ENCODE measurements around the gene COBLL1.

The COBLL1 gene

DNA sequence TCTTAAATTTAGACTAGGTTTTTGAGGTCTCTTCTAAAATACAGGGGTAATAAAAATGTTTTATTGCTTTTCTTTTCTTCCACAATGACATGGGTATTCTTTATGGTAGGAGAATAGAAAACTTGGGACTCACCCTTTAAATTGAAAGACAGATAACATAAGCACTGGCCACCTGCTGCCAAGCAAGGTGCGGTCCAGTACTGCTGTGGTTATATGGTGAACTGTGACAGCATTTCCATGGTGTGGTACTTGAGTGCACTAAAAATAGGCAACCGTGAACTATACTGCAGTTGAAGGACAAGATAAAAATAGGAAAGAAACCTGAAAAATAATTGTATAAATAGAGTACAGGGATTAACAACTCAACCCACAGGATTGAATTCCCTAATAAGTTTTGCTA lies 165.9 kb downstream of the COBLL1 start:
- Histone ChIP-seq H3K4me3 (ENCODE audit: low read depth, low read length) (no peak overlapping the region), H3K4me1 (ENCODE audit: control insufficient read depth, insufficient read depth, low read length) (peaks cover 9% of the 10 kb centered on the region; the same call in 1 of the 2 replicates), H3K9me3 (ENCODE audit: control insufficient read depth, insufficient read depth, low read depth, low read length) (no peaks in the 10 kb centered on the region), H3K27ac (ENCODE audit: extremely low read depth, low read depth, low read length) (no peak overlapping the region), H3K36me3 (ENCODE audit: control insufficient read depth in 2 of 2, insufficient read depth in 1 of 2, low read length in 2 of 2) (no peaks in the 10 kb centered on the region)
- CTCF ChIA-PET, result interaction anchor here (1.2 kb wide), 1 partner anchor 1508 kb away, joined by 4 read pairs; no protein-coding TSS in a partner anchor
- POLR2A ChIA-PET, result no interaction called here
- TF ChIP-seq, protein P1, sequence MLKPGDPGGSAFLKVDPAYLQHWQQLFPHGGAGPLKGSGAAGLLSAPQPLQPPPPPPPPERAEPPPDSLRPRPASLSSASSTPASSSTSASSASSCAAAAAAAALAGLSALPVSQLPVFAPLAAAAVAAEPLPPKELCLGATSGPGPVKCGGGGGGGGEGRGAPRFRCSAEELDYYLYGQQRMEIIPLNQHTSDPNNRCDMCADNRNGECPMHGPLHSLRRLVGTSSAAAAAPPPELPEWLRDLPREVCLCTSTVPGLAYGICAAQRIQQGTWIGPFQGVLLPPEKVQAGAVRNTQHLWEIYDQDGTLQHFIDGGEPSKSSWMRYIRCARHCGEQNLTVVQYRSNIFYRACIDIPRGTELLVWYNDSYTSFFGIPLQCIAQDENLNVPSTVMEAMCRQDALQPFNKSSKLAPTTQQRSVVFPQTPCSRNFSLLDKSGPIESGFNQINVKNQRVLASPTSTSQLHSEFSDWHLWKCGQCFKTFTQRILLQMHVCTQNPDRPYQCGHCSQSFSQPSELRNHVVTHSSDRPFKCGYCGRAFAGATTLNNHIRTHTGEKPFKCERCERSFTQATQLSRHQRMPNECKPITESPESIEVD (tag by site-specific recombination; IDR thresholded peaks at IDR 0.05), result peak; percentile 43; the same call in 1 of the 2 replicates
- TF ChIP-seq ZNF184 (tag by site-specific recombination; IDR thresholded peaks at IDR 0.05), result no peak

DNA sequence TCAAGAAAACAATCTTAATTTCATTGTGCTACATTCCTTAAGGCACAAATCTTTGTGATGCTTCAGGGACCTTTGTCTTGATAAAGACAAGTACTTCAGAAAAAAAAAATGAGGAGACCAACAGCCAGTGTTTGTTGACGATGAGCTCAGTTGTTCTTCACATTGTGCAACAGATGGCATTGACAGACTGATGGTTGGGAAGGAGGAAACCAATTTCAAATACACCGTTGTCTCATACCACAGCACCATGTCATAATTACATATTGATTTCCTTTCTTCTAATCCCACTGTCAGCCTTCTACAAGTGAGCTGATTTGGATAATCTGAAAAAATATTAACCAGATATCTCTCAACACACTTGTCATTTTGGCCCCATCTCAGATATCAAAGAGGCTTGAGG lies 166.6 kb downstream of the COBLL1 start:
- Histone ChIP-seq H3K27ac (ENCODE audit: extremely low read depth, low read depth, low read length) (no peak overlapping the region), H3K9me3 (ENCODE audit: control insufficient read depth, insufficient read depth, low read depth, low read length) (no peaks in the 10 kb centered on the region), H3K4me3 (ENCODE audit: low read depth, low read length) (no peak overlapping the region), H3K4me1 (ENCODE audit: control insufficient read depth, insufficient read depth, low read length) (peaks cover 9% of the 10 kb centered on the region; the same call in 1 of the 2 replicates), H3K36me3 (ENCODE audit: control insufficient read depth in 2 of 2, insufficient read depth in 1 of 2, low read length in 2 of 2) (no peaks in the 10 kb centered on the region)
- POLR2A ChIA-PET, result no interaction called here
- CTCF ChIA-PET, result interaction anchor here (1.2 kb wide), 1 partner anchor 1508 kb away, joined by 4 read pairs; no protein-coding TSS in a partner anchor
- TF ChIP-seq YY1 (tag by site-specific recombination; IDR thresholded peaks at IDR 0.05), result no peak
- no peak for TF ChIP-seq ZBTB8A (tag by site-specific recombination; IDR thresholded peaks at IDR 0.05)
- no peak for TF ChIP-seq ZNF530 (tag by site-specific recombination; IDR thresholded peaks at IDR 0.05; ENCODE audit: low read depth)
- no peak for TF ChIP-seq ZNF777 (tag by site-specific recombination; IDR thresholded peaks at IDR 0.05; ENCODE audit: borderline replicate concordance)
- TF ChIP-seq, protein P2, sequence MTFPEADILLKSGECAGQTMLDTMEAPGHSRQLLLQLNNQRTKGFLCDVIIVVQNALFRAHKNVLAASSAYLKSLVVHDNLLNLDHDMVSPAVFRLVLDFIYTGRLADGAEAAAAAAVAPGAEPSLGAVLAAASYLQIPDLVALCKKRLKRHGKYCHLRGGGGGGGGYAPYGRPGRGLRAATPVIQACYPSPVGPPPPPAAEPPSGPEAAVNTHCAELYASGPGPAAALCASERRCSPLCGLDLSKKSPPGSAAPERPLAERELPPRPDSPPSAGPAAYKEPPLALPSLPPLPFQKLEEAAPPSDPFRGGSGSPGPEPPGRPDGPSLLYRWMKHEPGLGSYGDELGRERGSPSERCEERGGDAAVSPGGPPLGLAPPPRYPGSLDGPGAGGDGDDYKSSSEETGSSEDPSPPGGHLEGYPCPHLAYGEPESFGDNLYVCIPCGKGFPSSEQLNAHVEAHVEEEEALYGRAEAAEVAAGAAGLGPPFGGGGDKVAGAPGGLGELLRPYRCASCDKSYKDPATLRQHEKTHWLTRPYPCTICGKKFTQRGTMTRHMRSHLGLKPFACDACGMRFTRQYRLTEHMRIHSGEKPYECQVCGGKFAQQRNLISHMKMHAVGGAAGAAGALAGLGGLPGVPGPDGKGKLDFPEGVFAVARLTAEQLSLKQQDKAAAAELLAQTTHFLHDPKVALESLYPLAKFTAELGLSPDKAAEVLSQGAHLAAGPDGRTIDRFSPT (tag by site-specific recombination; IDR thresholded peaks at IDR 0.05), result no peak
- no peak for TF ChIP-seq HOXA7 (CRISPR knock-in tag; IDR thresholded peaks at IDR 0.05; ENCODE audit: borderline replicate concordance)

DNA sequence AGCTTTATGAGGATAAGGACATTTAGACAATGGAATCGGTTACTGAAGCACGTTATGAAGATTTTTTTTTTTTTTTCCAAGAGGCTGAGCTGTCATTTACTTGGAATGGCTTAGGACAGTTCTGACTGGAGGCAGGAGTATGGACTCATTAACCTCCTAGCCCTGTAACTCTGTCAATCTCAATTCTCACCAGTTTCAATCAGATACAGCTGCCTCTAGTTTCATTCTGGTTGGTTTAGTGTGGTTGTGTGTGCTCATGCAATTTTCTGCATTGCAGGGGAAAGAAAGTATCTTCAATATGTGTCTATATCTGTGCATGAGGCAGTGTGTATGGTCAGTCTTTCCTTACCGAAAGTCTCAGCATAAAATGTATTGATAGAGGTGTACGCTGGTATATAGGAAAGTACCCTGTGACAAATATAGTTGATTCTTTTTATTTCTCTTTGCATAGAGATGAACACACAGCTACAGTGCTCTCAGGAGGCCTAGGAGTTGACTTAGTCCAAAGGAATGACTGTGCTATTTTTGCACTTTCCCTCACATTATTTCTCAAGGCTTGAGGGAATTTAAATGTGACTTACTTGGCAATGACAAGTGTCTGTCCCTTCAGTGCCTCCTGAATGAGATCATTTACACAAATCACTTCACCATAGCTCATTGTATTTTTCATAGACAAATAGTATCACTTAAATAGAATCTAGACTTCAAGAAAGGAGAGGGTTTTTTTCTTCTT lies 169.8 kb downstream of the COBLL1 start:
- ChIA-PET POLR2A (no interaction called here), CTCF (interaction anchor here (1.1 kb wide), 1 partner anchor 45 kb away, joined by 3 read pairs; no protein-coding TSS in a partner anchor)
- Histone ChIP-seq H3K27ac (ENCODE audit: extremely low read depth, low read depth, low read length) (no peak overlapping the region), H3K4me1 (ENCODE audit: control insufficient read depth, insufficient read depth, low read length) (peaks cover 9% of the 10 kb centered on the region; the same call in 1 of the 2 replicates), H3K4me3 (ENCODE audit: low read depth, low read length) (no peak overlapping the region), H3K9me3 (ENCODE audit: control insufficient read depth, insufficient read depth, low read depth, low read length) (no peaks in the 10 kb centered on the region), H3K36me3 (ENCODE audit: control insufficient read depth in 2 of 2, insufficient read depth in 1 of 2, low read length in 2 of 2) (no peaks in the 10 kb centered on the region)
- TF ChIP-seq MYNN (tag by site-specific recombination; IDR thresholded peaks at IDR 0.05; ENCODE audit: borderline replicate concordance) (no peak), ZNF571 (tag by site-specific recombination; IDR thresholded peaks at IDR 0.05) (no peak), ZFHX2 (tag by site-specific recombination; conservative IDR thresholded peaks at IDR 0.05) (no peak), ZNF274 (IDR thresholded peaks at IDR 0.05; ENCODE audit: low read length) (no peak), ZNF274 (tag by site-specific recombination; IDR thresholded peaks at IDR 0.05; ENCODE audit: borderline replicate concordance) (no peak), ZBTB1 (tag by site-specific recombination; IDR thresholded peaks at IDR 0.05) (no peak), ZNF391 (tag by site-specific recombination; IDR thresholded peaks at IDR 0.05; ENCODE audit: borderline replicate concordance, low read depth) (no peak), ZNF19 (tag by site-specific recombination; IDR thresholded peaks at IDR 0.05; ENCODE audit: low read depth) (no peak), HOXA7 (CRISPR knock-in tag; IDR thresholded peaks at IDR 0.05; ENCODE audit: borderline replicate concordance) (no peak)
- TF ChIP-seq, protein P3, sequence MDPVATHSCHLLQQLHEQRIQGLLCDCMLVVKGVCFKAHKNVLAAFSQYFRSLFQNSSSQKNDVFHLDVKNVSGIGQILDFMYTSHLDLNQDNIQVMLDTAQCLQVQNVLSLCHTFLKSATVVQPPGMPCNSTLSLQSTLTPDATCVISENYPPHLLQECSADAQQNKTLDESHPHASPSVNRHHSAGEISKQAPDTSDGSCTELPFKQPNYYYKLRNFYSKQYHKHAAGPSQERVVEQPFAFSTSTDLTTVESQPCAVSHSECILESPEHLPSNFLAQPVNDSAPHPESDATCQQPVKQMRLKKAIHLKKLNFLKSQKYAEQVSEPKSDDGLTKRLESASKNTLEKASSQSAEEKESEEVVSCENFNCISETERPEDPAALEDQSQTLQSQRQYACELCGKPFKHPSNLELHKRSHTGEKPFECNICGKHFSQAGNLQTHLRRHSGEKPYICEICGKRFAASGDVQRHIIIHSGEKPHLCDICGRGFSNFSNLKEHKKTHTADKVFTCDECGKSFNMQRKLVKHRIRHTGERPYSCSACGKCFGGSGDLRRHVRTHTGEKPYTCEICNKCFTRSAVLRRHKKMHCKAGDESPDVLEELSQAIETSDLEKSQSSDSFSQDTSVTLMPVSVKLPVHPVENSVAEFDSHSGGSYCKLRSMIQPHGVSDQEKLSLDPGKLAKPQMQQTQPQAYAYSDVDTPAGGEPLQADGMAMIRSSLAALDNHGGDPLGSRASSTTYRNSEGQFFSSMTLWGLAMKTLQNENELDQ (tag by site-specific recombination; IDR thresholded peaks at IDR 0.05; ENCODE audit: low read depth), result no peak
- TF ChIP-seq, protein P4, sequence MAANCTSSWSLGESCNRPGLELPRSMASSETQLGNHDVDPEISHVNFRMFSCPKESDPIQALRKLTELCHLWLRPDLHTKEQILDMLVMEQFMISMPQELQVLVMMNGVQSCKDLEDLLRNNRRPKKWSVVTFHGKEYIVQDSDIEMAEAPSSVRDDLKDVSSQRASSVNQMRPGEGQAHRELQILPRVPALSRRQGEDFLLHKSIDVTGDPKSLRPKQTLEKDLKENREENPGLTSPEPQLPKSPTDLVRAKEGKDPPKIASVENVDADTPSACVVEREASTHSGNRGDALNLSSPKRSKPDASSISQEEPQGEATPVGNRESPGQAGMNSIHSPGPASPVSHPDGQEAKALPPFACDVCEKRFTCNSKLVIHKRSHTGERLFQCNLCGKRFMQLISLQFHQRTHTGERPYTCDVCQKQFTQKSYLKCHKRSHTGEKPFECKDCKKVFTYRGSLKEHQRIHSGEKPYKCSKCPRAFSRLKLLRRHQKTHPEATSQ (tag by site-specific recombination; IDR thresholded peaks at IDR 0.05), result no peak
- TF ChIP-seq, protein P5, sequence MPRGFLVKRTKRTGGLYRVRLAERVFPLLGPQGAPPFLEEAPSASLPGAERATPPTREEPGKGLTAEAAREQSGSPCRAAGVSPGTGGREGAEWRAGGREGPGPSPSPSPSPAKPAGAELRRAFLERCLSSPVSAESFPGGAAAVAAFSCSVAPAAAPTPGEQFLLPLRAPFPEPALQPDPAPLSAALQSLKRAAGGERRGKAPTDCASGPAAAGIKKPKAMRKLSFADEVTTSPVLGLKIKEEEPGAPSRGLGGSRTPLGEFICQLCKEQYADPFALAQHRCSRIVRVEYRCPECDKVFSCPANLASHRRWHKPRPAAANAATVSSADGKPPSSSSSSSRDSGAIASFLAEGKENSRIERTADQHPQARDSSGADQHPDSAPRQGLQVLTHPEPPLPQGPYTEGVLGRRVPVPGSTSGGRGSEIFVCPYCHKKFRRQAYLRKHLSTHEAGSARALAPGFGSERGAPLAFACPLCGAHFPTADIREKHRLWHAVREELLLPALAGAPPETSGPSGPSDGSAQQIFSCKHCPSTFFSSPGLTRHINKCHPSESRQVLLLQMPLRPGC (tag by site-specific recombination; IDR thresholded peaks at IDR 0.05), result no peak

Measured in HEK293 (cell line).